Measurements from ENCODE around the gene FANCI.

DNA sequence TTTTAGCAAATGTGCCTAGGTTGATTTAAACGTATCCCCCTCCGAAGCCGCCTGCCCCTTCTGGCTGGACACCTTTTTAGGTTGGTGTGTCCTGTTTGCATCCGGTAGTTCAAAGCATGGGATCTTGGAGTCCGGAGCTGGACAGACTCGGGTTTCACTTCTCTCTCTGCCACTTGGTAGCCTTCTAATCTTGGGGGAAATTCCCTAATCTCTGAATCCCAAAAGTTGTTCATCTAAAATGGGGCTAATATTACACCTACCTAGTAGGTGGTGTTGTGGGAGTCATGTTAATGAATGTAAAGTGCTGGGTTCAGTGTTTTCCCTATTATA is 760 bp downstream of the FANCI start:
- TF ChIP-seq EZH2 (IDR thresholded peaks at IDR 0.05; ENCODE audit: borderline replicate concordance, low read depth, low read length, poor library complexity, severe bottlenecking) (no peak), CTCF (conservative IDR thresholded peaks at IDR 0.05; ENCODE audit: low read depth, low read length) (no peak)
